Caco-2 (cell line): ENCODE measurements around the gene BUD13. TPM values are rescaled to one million over a fixed set of nuclear protein-coding genes. Genes with fewer than 3 reads are reported as not detected.

Experiments used
- BruUV-seq: library from RNA; stranded (reverse); fragments of 400-500 nt; replicated peaks from 2 replicates; lab custom pipeline; 2021; lab: Mats Ljungman, UMichigan
- CTCF ChIA-PET: fragments of 300-600 bp; sonication (Branson Sonifier 250); formaldehyde crosslinking; loops from one replicate; lab custom pipeline; 2022; ENCODE audit warnings: antibody characterized with exemption; lab: Charles Lee
- POLR2A ChIA-PET: fragments of 300-600 bp; sonication (Branson Sonifier 250); formaldehyde crosslinking; loops from one replicate; lab custom pipeline; 2022; ENCODE audit warnings: antibody characterized with exemption; lab: Charles Lee
- DNase-seq, 2 experiments: peaks; one replicate each; pipeline versions ENCODE4 v3.0.0 to v3.0.0-alpha.2; 2020 to 2022
- H3K27me3 ChIP-seq: replicated peaks from 2 replicates; pipeline ENCODE4 v1.6.0; 2011; ENCODE audit warnings: low read length; ENCODE audit not compliant: control insufficient read depth, insufficient read depth
- H3K36me3 ChIP-seq: 2 replicates; pipeline ENCODE4 v1.5.1; 2011; ENCODE audit warnings: low read length; ENCODE audit not compliant: control insufficient read depth, insufficient read depth
- H3K4me1 ChIP-seq: fragments of 250-450 bp; sonication (Bioruptor Pico); 2 replicates; pipeline ENCODE4 v1.5.1; 2020; ENCODE audit warnings: mild to moderate bottlenecking
- H3K4me3 ChIP-seq: 2 replicates; pipeline ENCODE4 v1.5.1; 2011; ENCODE audit warnings: low read depth, mild to moderate bottlenecking, control low read depth, low read length
- H3K9me3 ChIP-seq: fragments of 250-450 bp; sonication (Bioruptor Pico); 2 replicates; pipeline ENCODE4 v1.5.1; 2020; ENCODE audit warnings: mild to moderate bottlenecking, moderate library complexity
- H3K27ac Mint-ChIP-seq: one replicate; pipeline ENCODE4 v1.8.0; 2022; ENCODE audit warnings: mixed read lengths; ENCODE audit not compliant: unreplicated experiment
- H3K27me3 Mint-ChIP-seq: one replicate; pipeline ENCODE4 v1.8.0; 2022; ENCODE audit warnings: mixed read lengths; ENCODE audit not compliant: insufficient read depth, unreplicated experiment
- H3K36me3 Mint-ChIP-seq: one replicate; pipeline ENCODE4 v1.8.0; 2022; ENCODE audit warnings: mild to moderate bottlenecking, mixed read lengths; ENCODE audit not compliant: insufficient read depth, unreplicated experiment
- H3K4me1 Mint-ChIP-seq: one replicate; pipeline ENCODE4 v1.8.0; 2022; ENCODE audit warnings: low read depth, mixed read lengths; ENCODE audit not compliant: unreplicated experiment
- H3K4me3 Mint-ChIP-seq: one replicate; pipeline ENCODE4 v1.8.0; 2022; ENCODE audit warnings: mild to moderate bottlenecking, moderate library complexity, mixed read lengths; ENCODE audit not compliant: unreplicated experiment
- H3K9me3 Mint-ChIP-seq: one replicate; pipeline ENCODE4 v1.8.0; 2022; ENCODE audit warnings: mixed read lengths; ENCODE audit not compliant: unreplicated experiment
- CTCF ChIP-seq, 2 experiments: fragments of 200-600 bp in 1 of 2; IDR thresholded peaks; 1 replicate in 1 of 2; 2 replicates in 1 of 2; pipeline versions ENCODE4 v1.5.1 to v1.8.0; 2011 to 2022; ENCODE audit warnings: antibody characterized with exemption in 1 of 2, control low read depth in 1 of 2, inconsistent platforms in 1 of 2, low read depth in 1 of 2, low read length in 1 of 2, mild to moderate bottlenecking in 1 of 2, moderate library complexity in 1 of 2; ENCODE audit not compliant: insufficient read depth in 1 of 2, severe bottlenecking in 1 of 2, unreplicated experiment in 1 of 2
- intact Hi-C: fragments of 100-400 bp; cut with micrococcal nuclease; formaldehyde crosslinking; loops from one replicate; pipeline ENCODE4 v1.10.0; 2022; ENCODE audit not compliant: unreplicated experiment
- total RNA-seq: library from RNA; stranded (reverse); gene quantifications from 2 replicates; pipeline ENCODE4 v1.2.3, GENCODE V29; 2022

BUD13 gene
- total RNA-seq, 1 experiment from 2014 or later = 42.6 TPM

DNA sequence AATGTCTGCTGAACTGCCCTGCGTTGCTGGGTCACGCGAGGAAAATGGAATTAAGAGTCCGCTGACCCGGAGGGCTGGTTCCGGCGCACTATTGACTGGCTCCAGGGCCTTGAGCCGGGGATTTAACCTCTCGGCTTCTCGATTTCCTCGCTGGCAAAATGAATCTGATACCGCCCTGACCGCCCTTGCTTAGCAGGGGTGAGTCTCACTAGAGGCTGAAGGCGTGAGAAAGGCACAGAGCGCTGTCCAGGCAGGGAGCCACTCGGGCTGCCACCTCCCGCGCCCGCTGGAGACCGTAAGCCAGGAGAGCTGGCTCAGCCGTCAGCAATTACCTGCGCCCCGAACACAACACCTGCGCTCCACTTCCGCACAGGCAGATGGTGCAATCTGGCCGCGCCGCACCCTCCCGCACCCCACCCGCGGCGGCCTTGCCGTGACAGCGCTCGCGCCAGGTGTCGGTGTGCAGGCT, 65.6 kb downstream of the BUD13 start:
- no TSS peak for BruUV-seq
- H3K9me3 ChIP-seq = no peaks in the 10 kb centered on the region
- peak overlapping the region; percentile 13 for H3K4me3 ChIP-seq

GRCh38 chr11:116703421-116703820, 69.4 kb downstream of the BUD13 start:
- CTCF ChIA-PET = no interaction called here
- peaks cover 2% of the 10 kb centered on the region; the same call in 1 of the 2 replicates for H3K27me3 ChIP-seq
- BruUV-seq = no TSS peak
- no peaks in the 10 kb centered on the region for H3K36me3 ChIP-seq
- TF ChIP-seq CTCF (IDR thresholded peaks at IDR 0.05; ENCODE audit: insufficient read depth in 1 of 2, low read depth in 1 of 2, low read length in 1 of 2, severe bottlenecking in 1 of 2, unreplicated experiment in 1 of 2) = no peak
- Mint-ChIP-seq H3K4me1 (peaks cover 6% of the 10 kb centered on the region), H3K36me3 (no peaks in the 10 kb centered on the region), H3K27ac (no peak overlapping the region), H3K27me3 (no peaks in the 10 kb centered on the region), H3K4me3 (no peak overlapping the region), H3K9me3 (no peaks in the 10 kb centered on the region)
- H3K4me3 ChIP-seq = no peak overlapping the region
- DNase-seq = peak; percentile 42 to 49
- no peaks in the 10 kb centered on the region for H3K9me3 ChIP-seq
- no peaks in the 10 kb centered on the region for H3K4me1 ChIP-seq
- intact Hi-C loops = no loop called here
- POLR2A ChIA-PET = no interaction called here

More for the DNA sequence above, 65.6 kb downstream of the BUD13 start:
- H3K4me1 ChIP-seq = no peaks in the 10 kb centered on the region
- Mint-ChIP-seq H3K9me3 (no peaks in the 10 kb centered on the region), H3K27me3 (no peaks in the 10 kb centered on the region), H3K27ac (no peak overlapping the region), H3K4me1 (no peaks in the 10 kb centered on the region), H3K4me3 (peak overlapping the region; percentile 41), H3K36me3 (no peaks in the 10 kb centered on the region)
- CTCF ChIA-PET = interaction anchor here (0.7 kb wide), 1 partner anchor 26 kb away, joined by 3 read pairs; no protein-coding TSS in a partner anchor
- intact Hi-C loops = no loop called here
- DNase-seq = peak in 1 of 2 experiments; percentile 47
- POLR2A ChIA-PET = no interaction called here
- no peak for TF ChIP-seq CTCF (IDR thresholded peaks at IDR 0.05; ENCODE audit: insufficient read depth in 1 of 2, low read depth in 1 of 2, low read length in 1 of 2, severe bottlenecking in 1 of 2, unreplicated experiment in 1 of 2)
- no peaks in the 10 kb centered on the region for H3K36me3 ChIP-seq
- peaks cover 4% of the 10 kb centered on the region; the same call in 1 of the 2 replicates for H3K27me3 ChIP-seq

GRCh38 chr11:116702772-116703385, 69.9 kb downstream of the BUD13 start:
- Mint-ChIP-seq H3K27ac (no peak overlapping the region), H3K9me3 (no peaks in the 10 kb centered on the region), H3K36me3 (no peaks in the 10 kb centered on the region), H3K4me1 (peaks cover 6% of the 10 kb centered on the region), H3K4me3 (no peak overlapping the region), H3K27me3 (no peaks in the 10 kb centered on the region)
- TF ChIP-seq CTCF (IDR thresholded peaks at IDR 0.05; ENCODE audit: insufficient read depth in 1 of 2, low read depth in 1 of 2, low read length in 1 of 2, severe bottlenecking in 1 of 2, unreplicated experiment in 1 of 2) = no peak
- intact Hi-C loops = no loop called here
- Histone ChIP-seq H3K4me1 (no peaks in the 10 kb centered on the region), H3K36me3 (no peaks in the 10 kb centered on the region), H3K9me3 (no peaks in the 10 kb centered on the region), H3K4me3 (no peak overlapping the region), H3K27me3 (peaks cover 2% of the 10 kb centered on the region; the same call in 1 of the 2 replicates)
- ChIA-PET CTCF (interaction anchor here (0.7 kb wide), 1 partner anchor 190 kb away, joined by 5 read pairs; no protein-coding TSS in a partner anchor), POLR2A (no interaction called here)
- no peak for DNase-seq
- BruUV-seq = no TSS peak
